ENCODE results near the gene SERINC4.
"Not testable (repeated sequence)": the region's sequence is repeated elsewhere in the genome, so short reads cannot be mapped to it uniquely, and the experiment has no call there.

Gene SERINC4

GRCh38 chr15:43808960-43809678, 9.1 kb upstream of the SERINC4 start:
- Mint-ChIP-seq H3K36me3 (peaks cover 18% of the 10 kb centered on the region), H3K27ac (no peak overlapping the region)

GRCh38 chr15:43808435-43808950, 8.5 kb upstream of the SERINC4 start:
- H3K9me3 Mint-ChIP-seq (ENCODE audit: low read depth): no peaks in the 10 kb centered on the region
- H3K36me3 Mint-ChIP-seq: peaks cover 19% of the 10 kb centered on the region
- no peaks in the 10 kb centered on the region for H3K27me3 Mint-ChIP-seq
- peaks cover 2% of the 10 kb centered on the region for H3K4me1 Mint-ChIP-seq (ENCODE audit: low read depth)
- no peak overlapping the region for H3K27ac Mint-ChIP-seq
- no peak overlapping the region for H3K4me3 Mint-ChIP-seq

More at GRCh38 chr15:43808960-43809678, 9.1 kb upstream of the SERINC4 start:
- no peaks in the 10 kb centered on the region for H3K9me3 Mint-ChIP-seq (ENCODE audit: low read depth)
- H3K4me1 Mint-ChIP-seq (ENCODE audit: low read depth): peaks cover 2% of the 10 kb centered on the region
- H3K4me3 Mint-ChIP-seq: no peak overlapping the region
- no peaks in the 10 kb centered on the region for H3K27me3 Mint-ChIP-seq

- not testable (repeated sequence) for H3K27me3 Mint-ChIP-seq; H3K4me3 Mint-ChIP-seq; H3K9me3 Mint-ChIP-seq (ENCODE audit: low read depth); H3K27ac Mint-ChIP-seq
- peaks cover 15% of the 10 kb centered on the region for H3K36me3 Mint-ChIP-seq
- peaks cover 28% of the 10 kb centered on the region for H3K4me1 Mint-ChIP-seq (ENCODE audit: low read depth)
Observed at GRCh38 chr15:43802676-43803075, 2.7 kb upstream of the SERINC4 start.

- Mint-ChIP-seq H3K4me1 (ENCODE audit: low read depth) (peaks cover 38% of the 10 kb centered on the region), H3K9me3 (ENCODE audit: low read depth) (no peaks in the 10 kb centered on the region), H3K27me3 (no peaks in the 10 kb centered on the region), H3K4me3 (peak within 1 kb of the TSS; percentile 100), H3K36me3 (peaks cover 11% of the 10 kb centered on the region), H3K27ac (peak within 1 kb of the TSS; percentile 100)
Observed at GRCh38 chr15:43800286-43801141, 494 bp upstream of the SERINC4 start, which contains the start of gene HYPK. HYPK (plus strand) TSS chr15:43800599; CDS start chr15:43800623, 24 bp downstream.

GRCh38 chr15:43799209-43799944, 643 bp downstream of the SERINC4 start:
- Mint-ChIP-seq H3K27me3 (no peaks in the 10 kb centered on the region), H3K4me1 (ENCODE audit: low read depth) (peaks cover 49% of the 10 kb centered on the region), H3K36me3 (peaks cover 14% of the 10 kb centered on the region), H3K9me3 (ENCODE audit: low read depth) (no peaks in the 10 kb centered on the region), H3K4me3 (no peak overlapping the region), H3K27ac (peak overlapping the region; percentile 43)

GRCh38 chr15:43796566-43796965, 3.5 kb downstream of the SERINC4 start:
- H3K27ac Mint-ChIP-seq: peak overlapping the region; percentile 81
- H3K9me3 Mint-ChIP-seq (ENCODE audit: low read depth): no peaks in the 10 kb centered on the region
- H3K27me3 Mint-ChIP-seq: no peaks in the 10 kb centered on the region
- H3K4me3 Mint-ChIP-seq: no peak overlapping the region
- H3K36me3 Mint-ChIP-seq: peaks cover 16% of the 10 kb centered on the region
- H3K4me1 Mint-ChIP-seq (ENCODE audit: low read depth): peaks cover 61% of the 10 kb centered on the region

GRCh38 chr15:43795997-43796396, 4.0 kb downstream of the SERINC4 start:
- H3K36me3 Mint-ChIP-seq: peaks cover 16% of the 10 kb centered on the region
- H3K4me1 Mint-ChIP-seq (ENCODE audit: low read depth): peaks cover 57% of the 10 kb centered on the region
- H3K27me3 Mint-ChIP-seq: no peaks in the 10 kb centered on the region
- H3K27ac Mint-ChIP-seq: peak overlapping the region; percentile 81
- H3K4me3 Mint-ChIP-seq: no peak overlapping the region
- H3K9me3 Mint-ChIP-seq (ENCODE audit: low read depth): no peaks in the 10 kb centered on the region

GRCh38 chr15:43795197-43795596, 4.8 kb downstream of the SERINC4 start:
- peaks cover 53% of the 10 kb centered on the region for H3K4me1 Mint-ChIP-seq (ENCODE audit: low read depth)
- H3K9me3 Mint-ChIP-seq (ENCODE audit: low read depth): no peaks in the 10 kb centered on the region
- H3K4me3 Mint-ChIP-seq: no peak overlapping the region
- no peaks in the 10 kb centered on the region for H3K27me3 Mint-ChIP-seq
- peak overlapping the region; percentile 81 for H3K27ac Mint-ChIP-seq
- peaks cover 13% of the 10 kb centered on the region for H3K36me3 Mint-ChIP-seq

- Mint-ChIP-seq H3K4me3 (peak overlapping the region; percentile 93), H3K9me3 (ENCODE audit: low read depth) (no peaks in the 10 kb centered on the region), H3K27ac (peak overlapping the region; percentile 84), H3K27me3 (no peaks in the 10 kb centered on the region), H3K4me1 (ENCODE audit: low read depth) (peaks cover 49% of the 10 kb centered on the region), H3K36me3 (peaks cover 11% of the 10 kb centered on the region)
Observed at GRCh38 chr15:43794269-43795037, 5.6 kb downstream of the SERINC4 start.

- Mint-ChIP-seq H3K4me1 (ENCODE audit: low read depth) (peaks cover 44% of the 10 kb centered on the region), H3K9me3 (ENCODE audit: low read depth) (no peaks in the 10 kb centered on the region), H3K27me3 (no peaks in the 10 kb centered on the region), H3K27ac (peak overlapping the region; percentile 94), H3K36me3 (peaks cover 14% of the 10 kb centered on the region), H3K4me3 (peak overlapping the region; percentile 93)
Observed at GRCh38 chr15:43793647-43794046, 6.4 kb downstream of the SERINC4 start.

GRCh38 chr15:43792761-43793476, 7.1 kb downstream of the SERINC4 start:
- H3K36me3 Mint-ChIP-seq: peaks cover 12% of the 10 kb centered on the region
- H3K9me3 Mint-ChIP-seq (ENCODE audit: low read depth): no peaks in the 10 kb centered on the region
- H3K4me1 Mint-ChIP-seq (ENCODE audit: low read depth): peaks cover 38% of the 10 kb centered on the region
- no peaks in the 10 kb centered on the region for H3K27me3 Mint-ChIP-seq
- H3K4me3 Mint-ChIP-seq: peak overlapping the region; percentile 93
- H3K27ac Mint-ChIP-seq: peak overlapping the region; percentile 94

- H3K4me1 Mint-ChIP-seq (ENCODE audit: low read depth): peaks cover 38% of the 10 kb centered on the region
- no peaks in the 10 kb centered on the region for H3K27me3 Mint-ChIP-seq
- peak within 1 kb of the TSS; percentile 94 for H3K27ac Mint-ChIP-seq
- H3K4me3 Mint-ChIP-seq: peak within 1 kb of the TSS; percentile 93
- H3K36me3 Mint-ChIP-seq: peaks cover 12% of the 10 kb centered on the region
- no peaks in the 10 kb centered on the region for H3K9me3 Mint-ChIP-seq (ENCODE audit: low read depth)
Observed at GRCh38 chr15:43791993-43792760, 7.8 kb downstream of the SERINC4 start, which contains the start of gene SERF2. SERF2 (plus strand) TSS chr15:43792320; CDS start chr15:43792377, 57 bp downstream.

- peaks cover 18% of the 10 kb centered on the region for H3K4me1 Mint-ChIP-seq (ENCODE audit: low read depth)
- no peaks in the 10 kb centered on the region for H3K9me3 Mint-ChIP-seq (ENCODE audit: low read depth)
- no peaks in the 10 kb centered on the region for H3K27me3 Mint-ChIP-seq
- H3K27ac Mint-ChIP-seq: no peak overlapping the region
- H3K4me3 Mint-ChIP-seq: no peak overlapping the region
- H3K36me3 Mint-ChIP-seq: peaks cover 8% of the 10 kb centered on the region
Observed at GRCh38 chr15:43789409-43789808, 10.6 kb downstream of the SERINC4 start.

Measured in activated naive CD8-positive, alpha-beta T cell (primary cell).